PFSK-1 (cell line): ENCODE measurements around the gene KCNMA1.

Experiments
- POLR2AphosphoS5 ChIP-seq: IDR thresholded peaks from 2 replicates; pipeline ENCODE4 v1.6.1; 2012; ENCODE audit warnings: low read depth, mild to moderate bottlenecking, control low read depth, low read length, moderate library complexity
- TAF1 ChIP-seq: IDR thresholded peaks from 2 replicates; pipeline ENCODE4 v1.6.1; 2012; ENCODE audit warnings: low read length, control low read depth, borderline replicate concordance; ENCODE audit not compliant: insufficient read depth

- TF ChIP-seq POLR2AphosphoS5 (no peak), TAF1 (no peak)
Observed at GRCh38 chr10:77081481-77081891, 556.1 kb downstream of the KCNMA1 start.
